ENCODE results near the gene SPACA9. TPM values are rescaled to one million over a fixed set of nuclear protein-coding genes. Genes with fewer than 3 reads are reported as not detected.

The SPACA9 gene
- total RNA-seq, 2 donors from 2014 or later, result 1.1 to 2.7 TPM

GRCh38 chr9:132881826-132882225 lies 3.1 kb downstream of the SPACA9 start:
- no peak for DNase-seq
- H3K4me1 ChIP-seq, result no peaks in the 10 kb centered on the region
- intact Hi-C loops (cut with DNase I), result no loop called here
- no peak overlapping the region for H3K4me3 ChIP-seq
- H3K27me3 ChIP-seq, result no peaks in the 10 kb centered on the region
- no peak overlapping the region for H3K9ac ChIP-seq (ENCODE audit: low read depth in 2 of 2, low read length in 2 of 2)
- H3K36me3 ChIP-seq, result no peaks in the 10 kb centered on the region
- TF ChIP-seq, protein P1, sequence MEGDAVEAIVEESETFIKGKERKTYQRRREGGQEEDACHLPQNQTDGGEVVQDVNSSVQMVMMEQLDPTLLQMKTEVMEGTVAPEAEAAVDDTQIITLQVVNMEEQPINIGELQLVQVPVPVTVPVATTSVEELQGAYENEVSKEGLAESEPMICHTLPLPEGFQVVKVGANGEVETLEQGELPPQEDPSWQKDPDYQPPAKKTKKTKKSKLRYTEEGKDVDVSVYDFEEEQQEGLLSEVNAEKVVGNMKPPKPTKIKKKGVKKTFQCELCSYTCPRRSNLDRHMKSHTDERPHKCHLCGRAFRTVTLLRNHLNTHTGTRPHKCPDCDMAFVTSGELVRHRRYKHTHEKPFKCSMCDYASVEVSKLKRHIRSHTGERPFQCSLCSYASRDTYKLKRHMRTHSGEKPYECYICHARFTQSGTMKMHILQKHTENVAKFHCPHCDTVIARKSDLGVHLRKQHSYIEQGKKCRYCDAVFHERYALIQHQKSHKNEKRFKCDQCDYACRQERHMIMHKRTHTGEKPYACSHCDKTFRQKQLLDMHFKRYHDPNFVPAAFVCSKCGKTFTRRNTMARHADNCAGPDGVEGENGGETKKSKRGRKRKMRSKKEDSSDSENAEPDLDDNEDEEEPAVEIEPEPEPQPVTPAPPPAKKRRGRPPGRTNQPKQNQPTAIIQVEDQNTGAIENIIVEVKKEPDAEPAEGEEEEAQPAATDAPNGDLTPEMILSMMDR (IDR thresholded peaks at IDR 0.05), result no peak
- no peaks in the 10 kb centered on the region for H3K9me3 ChIP-seq
- H3K27ac ChIP-seq, result no peak overlapping the region

- TF ChIP-seq, protein P1 (IDR thresholded peaks at IDR 0.05), result no peak
- H3K9ac ChIP-seq (ENCODE audit: low read depth in 2 of 2, low read length in 2 of 2), result no peak overlapping the region
- intact Hi-C loops (cut with DNase I), result no loop called here
Observed at GRCh38 chr9:132882616-132883015, 3.9 kb downstream of the SPACA9 start.

GRCh38 chr9:132883349-132884294 lies 4.9 kb downstream of the SPACA9 start:
- H3K4me3 ChIP-seq, result no peak overlapping the region
- H3K27me3 ChIP-seq, result no peaks in the 10 kb centered on the region
- no peak overlapping the region for H3K9ac ChIP-seq (ENCODE audit: low read depth in 2 of 2, low read length in 2 of 2)
- H3K4me1 ChIP-seq, result no peaks in the 10 kb centered on the region
- H3K27ac ChIP-seq, result no peak overlapping the region
- no peaks in the 10 kb centered on the region for H3K36me3 ChIP-seq
- DNase-seq, result no peak
- TF ChIP-seq, protein P1 (IDR thresholded peaks at IDR 0.05), result no peak
- no peaks in the 10 kb centered on the region for H3K9me3 ChIP-seq
- intact Hi-C loops (cut with DNase I), result no loop called here

More at GRCh38 chr9:132882616-132883015, 3.9 kb downstream of the SPACA9 start:
- Histone ChIP-seq H3K4me1 (no peaks in the 10 kb centered on the region), H3K4me3 (no peak overlapping the region), H3K9me3 (no peaks in the 10 kb centered on the region), H3K27ac (no peak overlapping the region), H3K27me3 (no peaks in the 10 kb centered on the region), H3K36me3 (no peaks in the 10 kb centered on the region)
- no peak for DNase-seq

DNA sequence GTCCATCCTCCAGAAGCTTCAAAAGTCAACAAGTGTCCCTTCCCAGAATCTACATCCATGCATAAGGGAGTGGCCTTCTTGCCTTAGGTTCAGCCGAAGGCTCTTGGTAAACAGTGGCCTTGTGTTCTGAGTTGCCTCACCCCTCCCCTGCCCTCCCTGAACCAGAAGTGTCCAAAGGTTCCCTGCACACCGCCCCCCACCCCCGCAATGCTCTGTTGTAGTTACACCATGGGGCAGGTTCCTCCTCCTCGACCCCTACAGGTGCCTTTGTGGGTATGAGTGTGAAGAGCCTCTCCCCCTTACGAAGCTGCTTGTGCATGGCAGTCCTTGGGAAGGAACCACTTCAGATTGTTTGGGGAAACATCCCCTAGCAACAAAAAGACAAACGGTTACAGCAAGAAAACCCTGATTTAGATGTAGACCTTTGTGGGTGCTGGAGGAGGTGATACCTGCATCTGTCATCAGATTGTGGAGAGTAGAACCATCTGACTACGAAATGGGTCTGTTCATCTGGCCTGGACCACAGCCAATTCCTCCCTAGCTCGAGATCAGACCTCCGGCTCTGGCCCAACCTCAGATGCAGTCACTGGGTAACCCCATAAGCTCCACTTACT lies 7.1 kb downstream of the SPACA9 start:
- no peak for DNase-seq
- H3K4me3 ChIP-seq, result no peak overlapping the region
- no peaks in the 10 kb centered on the region for H3K4me1 ChIP-seq
- no peak overlapping the region for H3K9ac ChIP-seq (ENCODE audit: low read depth in 2 of 2, low read length in 2 of 2)
- no peak overlapping the region for H3K27ac ChIP-seq
- no peaks in the 10 kb centered on the region for H3K9me3 ChIP-seq
- intact Hi-C loops (cut with DNase I), result no loop called here
- TF ChIP-seq, protein P1 (IDR thresholded peaks at IDR 0.05), result no peak
- H3K27me3 ChIP-seq, result no peaks in the 10 kb centered on the region
- no peaks in the 10 kb centered on the region for H3K36me3 ChIP-seq

DNA sequence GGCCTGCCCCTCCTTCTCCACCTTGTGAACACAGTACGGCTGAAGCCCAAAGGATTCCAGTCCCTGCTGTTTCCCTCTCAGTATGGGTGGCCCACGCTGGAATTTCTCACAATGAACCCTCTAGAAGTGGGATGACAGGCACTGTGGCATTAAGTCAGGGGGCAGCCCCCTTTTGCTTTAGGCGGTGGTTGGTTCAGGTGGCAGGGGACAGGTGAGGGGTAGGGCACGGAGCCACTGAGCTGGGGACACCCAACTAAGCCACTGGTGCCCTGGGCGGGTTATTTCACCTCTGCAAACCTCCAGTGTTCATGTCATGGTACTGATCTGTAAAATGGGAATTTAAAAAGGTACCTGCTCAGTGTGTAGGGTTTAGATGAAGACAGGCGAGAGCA lies 7.6 kb downstream of the SPACA9 start:
- TF ChIP-seq, protein P1 (IDR thresholded peaks at IDR 0.05), result no peak
- no peaks in the 10 kb centered on the region for H3K27me3 ChIP-seq
- no peak overlapping the region for H3K27ac ChIP-seq
- no peaks in the 10 kb centered on the region for H3K9me3 ChIP-seq
- no peak for DNase-seq
- intact Hi-C loops (cut with DNase I), result no loop called here
- no peaks in the 10 kb centered on the region for H3K4me1 ChIP-seq
- H3K9ac ChIP-seq (ENCODE audit: low read depth in 2 of 2, low read length in 2 of 2), result no peak overlapping the region
- H3K36me3 ChIP-seq, result no peaks in the 10 kb centered on the region
- H3K4me3 ChIP-seq, result no peak overlapping the region

Measured in colonic mucosa (tissue), 4 donors.